Fibroblast of skin of right biceps (primary cell): ENCODE data around the gene MTG2.

ENCODE experiments used
- DNase-seq: peaks from one replicate; pipeline ENCODE4 v3.0.0-alpha.2; 2013

Gene MTG2, protein sequence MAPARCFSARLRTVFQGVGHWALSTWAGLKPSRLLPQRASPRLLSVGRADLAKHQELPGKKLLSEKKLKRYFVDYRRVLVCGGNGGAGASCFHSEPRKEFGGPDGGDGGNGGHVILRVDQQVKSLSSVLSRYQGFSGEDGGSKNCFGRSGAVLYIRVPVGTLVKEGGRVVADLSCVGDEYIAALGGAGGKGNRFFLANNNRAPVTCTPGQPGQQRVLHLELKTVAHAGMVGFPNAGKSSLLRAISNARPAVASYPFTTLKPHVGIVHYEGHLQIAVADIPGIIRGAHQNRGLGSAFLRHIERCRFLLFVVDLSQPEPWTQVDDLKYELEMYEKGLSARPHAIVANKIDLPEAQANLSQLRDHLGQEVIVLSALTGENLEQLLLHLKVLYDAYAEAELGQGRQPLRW

GRCh38 chr20:62182469-62183425 lies at the start of gene MTG2:
Gene MTG2, plus strand, starts transcription at chr20:62183028. Its CDS starts 10,393 bp downstream, at chr20:62193421.
- peak; percentile 94 for DNase-seq

- DNase-seq, result no peak
These were observed 49.6 kb upstream of the MTG2 start for GRCh38 chr20:62133051-62133845.

DNA sequence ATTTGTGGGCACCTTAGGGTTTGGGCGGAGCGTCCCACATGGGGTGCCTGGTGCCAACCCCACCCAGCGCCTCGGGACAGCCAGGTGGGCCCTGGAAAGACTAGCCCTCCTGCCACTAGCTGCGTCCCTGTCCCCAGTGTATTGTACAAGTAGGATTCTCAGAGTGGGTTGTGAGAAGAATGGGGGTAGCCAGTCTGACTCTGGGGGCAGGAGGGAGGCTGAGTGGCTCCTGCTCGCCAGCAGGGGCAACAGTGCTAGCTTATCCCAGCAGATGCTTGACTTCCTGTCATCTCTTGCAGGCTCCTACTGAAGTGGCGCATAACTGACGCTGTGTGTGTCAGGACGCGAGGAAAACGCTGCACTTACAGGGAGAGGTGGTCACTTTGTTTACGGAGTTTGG lies 49.0 kb upstream of the MTG2 start:
- no peak for DNase-seq

DNA sequence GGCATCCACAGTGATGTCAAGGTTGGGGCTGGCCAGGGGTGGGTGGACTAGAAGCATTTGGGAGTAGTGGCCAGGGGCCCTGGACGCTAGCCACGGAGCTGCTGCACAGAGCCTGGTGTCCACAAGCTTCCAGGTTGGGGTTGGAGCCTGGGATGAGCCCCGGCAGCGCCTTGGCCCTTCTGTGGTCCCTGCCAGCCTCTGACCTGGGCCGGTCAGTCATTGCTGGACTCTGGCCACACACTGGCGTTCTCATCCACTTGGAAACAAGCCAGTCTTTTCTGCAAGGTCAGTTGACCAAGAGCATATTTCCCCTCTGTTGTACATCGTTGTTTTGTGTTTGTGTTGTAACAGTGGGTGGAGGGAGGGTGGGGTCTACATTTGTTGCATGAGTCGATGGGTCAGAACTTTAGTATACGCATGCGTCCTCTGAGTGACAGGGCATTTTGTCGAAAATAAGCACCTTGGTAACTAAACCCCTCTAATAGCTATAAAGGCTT lies 48.0 kb upstream of the MTG2 start:
- no peak for DNase-seq

DNA sequence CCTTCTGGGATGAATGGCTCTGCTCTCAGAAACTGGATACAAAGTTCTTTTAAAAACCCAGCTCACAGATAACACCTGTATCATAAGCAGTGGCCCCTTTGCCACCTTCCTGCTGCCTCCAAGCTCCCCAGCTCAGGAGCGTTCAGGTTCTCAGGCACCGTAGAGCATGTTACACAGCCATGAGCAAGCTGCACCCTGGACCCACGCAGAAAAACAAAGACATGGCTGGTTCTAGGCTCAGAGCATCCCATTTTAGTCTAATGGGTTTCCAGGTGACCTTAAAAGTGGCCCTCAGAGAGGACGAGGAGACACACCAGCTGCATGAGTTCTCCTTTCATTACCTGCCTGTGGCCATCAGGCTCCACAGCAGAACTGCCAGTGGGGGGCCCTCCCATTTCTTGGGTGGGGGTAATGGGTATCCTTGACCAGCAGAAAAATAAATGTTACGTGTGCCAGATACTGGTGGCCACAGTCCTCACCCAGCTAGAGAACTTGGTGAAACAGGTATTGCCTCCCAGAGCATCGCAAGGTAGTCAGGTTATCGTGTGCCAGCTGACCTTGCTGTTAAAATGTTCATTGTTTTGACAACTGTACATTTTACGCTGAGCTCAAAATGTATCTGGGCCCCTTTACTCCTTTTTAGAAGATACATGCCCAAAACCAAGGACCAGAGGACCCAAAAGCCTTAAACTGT lies 47.1 kb upstream of the MTG2 start:
- DNase-seq, result no peak

DNA sequence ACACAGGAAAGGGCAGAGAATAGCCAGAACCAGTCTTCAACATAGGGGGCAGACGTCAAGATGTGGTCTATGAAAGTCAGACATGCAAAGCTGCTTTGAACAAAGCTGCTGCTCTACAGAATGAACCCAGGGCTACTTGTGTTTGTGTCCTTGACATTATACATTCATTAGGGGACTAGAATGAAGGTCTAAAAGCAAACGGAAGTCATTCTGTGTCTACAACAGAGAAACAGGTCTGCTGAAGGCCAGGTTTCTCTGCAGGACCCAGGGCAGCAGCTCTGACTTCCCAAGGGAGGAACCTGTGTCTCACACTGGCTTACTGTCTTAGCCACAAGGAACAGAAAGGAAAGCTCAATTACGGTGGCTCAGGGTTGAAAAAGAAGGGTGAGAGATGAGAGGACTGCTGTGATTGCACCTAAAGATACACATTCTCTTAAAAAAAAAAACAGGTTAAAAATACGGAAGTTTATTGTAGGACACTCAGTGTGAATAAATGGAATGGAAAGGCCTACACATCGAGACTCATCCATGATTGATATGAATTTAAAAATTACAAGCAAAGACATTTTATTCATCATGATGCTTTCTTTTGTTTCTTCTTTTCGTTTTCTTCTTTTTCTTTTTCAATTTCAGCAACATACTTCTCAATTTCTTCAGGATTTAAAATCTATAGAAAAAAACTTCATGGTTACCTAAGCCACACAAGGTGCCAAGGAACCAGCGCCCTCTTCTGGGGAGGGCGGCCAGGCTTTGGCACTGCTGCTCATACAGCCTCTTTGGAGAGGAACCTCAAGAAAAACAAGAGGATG lies 46.3 kb upstream of the MTG2 start:
- DNase-seq, result peak; percentile 55

- no peak for DNase-seq
These were observed 45.8 kb upstream of the MTG2 start for GRCh38 chr20:62137092-62137384.

DNA sequence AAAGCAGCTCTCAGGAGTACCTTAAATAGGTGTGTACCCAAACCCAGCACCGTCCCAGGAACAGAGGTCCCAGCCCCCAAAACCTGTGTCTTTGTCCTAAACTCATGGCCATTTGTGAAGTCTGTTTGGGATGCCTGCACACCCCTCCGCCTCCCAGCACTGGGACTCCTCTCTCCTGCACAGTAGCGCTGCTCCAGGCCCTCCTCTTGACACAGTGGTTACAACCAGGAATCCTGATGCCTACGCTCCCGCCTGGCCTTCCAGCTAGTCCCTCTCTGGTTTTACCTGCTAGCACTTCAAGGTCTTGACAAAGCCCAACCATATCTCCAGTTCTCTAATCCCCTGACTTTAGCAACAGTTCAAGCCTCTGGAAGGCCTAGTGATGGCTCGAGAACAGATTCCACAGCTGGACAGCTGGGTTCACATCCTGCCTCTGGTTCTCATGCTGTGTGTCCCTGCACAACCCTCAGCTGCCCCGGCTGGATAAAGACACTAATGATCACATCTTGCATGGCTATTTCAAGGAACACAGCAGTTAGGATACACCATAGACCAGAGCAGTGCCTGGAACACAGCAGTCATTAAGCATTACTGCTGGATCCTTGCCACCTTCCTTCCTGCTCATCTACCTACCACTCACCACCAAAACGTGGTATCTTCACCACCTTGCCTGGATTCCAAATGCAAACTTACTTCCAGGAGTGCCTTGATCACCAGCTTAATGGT lies 45.2 kb upstream of the MTG2 start:
- no peak for DNase-seq

GRCh38 chr20:62138204-62138543 lies 44.7 kb upstream of the MTG2 start:
- no peak for DNase-seq

DNA sequence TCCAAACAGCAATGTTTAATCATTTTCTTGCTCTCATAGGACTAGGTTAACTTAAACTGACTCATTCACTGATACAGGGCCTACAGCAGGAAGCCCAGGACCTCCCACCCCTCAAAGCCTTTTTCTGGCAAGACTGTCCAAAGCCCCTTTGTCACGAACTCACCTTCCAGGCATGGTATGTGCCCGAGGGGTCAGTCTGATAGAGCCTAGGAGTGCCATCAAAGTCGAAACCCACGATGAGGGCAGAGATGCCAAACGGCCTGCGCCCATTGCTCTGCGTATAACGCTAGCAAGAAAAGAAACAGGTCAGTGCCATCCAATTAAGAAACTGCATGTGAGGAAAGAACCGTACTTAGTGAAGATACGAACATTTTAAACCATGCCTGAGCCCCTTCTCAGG lies 43.9 kb upstream of the MTG2 start:
- no peak for DNase-seq

GRCh38 chr20:62139636-62140035 lies 43.2 kb upstream of the MTG2 start:
- no peak for DNase-seq

- no peak for DNase-seq
These were observed 41.8 kb upstream of the MTG2 start for GRCh38 chr20:62141043-62141396.

- DNase-seq, result peak; percentile 32
These were observed 41.2 kb upstream of the MTG2 start for GRCh38 chr20:62141397-62142251.

GRCh38 chr20:62142252-62143080 lies 40.4 kb upstream of the MTG2 start:
- no peak for DNase-seq

DNA sequence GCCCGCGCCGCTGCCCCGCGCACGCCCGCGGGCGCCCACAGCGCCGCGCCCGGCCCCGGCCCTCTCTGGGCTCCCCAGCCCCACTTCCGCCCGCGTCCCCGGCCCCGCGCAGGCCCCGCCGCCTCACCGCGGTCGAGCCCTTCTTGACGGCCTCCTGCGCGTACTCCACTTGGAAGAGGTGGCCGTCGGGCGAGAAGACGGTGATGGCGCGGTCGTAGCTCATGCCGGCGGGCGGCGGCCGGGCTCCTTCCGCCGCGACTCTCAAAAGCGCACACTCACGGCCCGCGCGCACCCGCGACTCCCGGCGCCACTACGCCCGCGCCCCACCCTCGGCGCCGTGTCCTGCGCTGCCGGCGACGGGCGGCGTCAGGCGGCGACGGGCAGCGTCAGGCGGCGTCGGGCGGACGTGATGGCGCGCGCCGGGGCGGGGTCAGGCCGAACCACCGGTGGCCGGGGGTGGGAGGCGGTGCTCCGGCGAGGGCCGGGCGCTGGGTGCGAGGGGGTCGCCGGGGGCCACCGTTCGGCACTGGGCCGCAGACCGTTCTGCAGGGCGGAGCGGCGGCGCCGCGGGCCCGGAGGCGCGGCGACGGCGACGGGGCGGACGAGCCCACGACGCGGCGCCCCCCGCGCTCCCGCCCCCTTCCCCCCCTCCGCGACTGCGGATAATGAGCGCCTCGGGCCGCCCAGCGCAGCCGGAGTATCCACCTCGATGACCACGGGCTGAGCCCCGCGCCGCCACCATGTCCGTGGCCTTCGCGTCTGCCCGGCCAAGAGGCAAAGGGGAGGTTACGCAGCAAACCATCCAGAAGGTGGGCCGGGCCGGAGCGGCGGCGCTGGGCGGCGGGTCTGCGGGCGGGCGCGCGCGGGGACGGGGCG lies 39.5 kb upstream of the MTG2 start, which contains the start of the genes PSMA7 and SS18L1:
Gene PSMA7, minus strand, starts transcription at position 314 of the 876 bp plus-strand sequence. Its CDS starts 91 bp downstream, at position 223.
Gene SS18L1, plus strand, starts transcription at position 689 of the 876 bp plus-strand sequence. Its CDS starts 52 bp downstream, at position 741.
- DNase-seq, result peak; percentile 91

- DNase-seq, result peak; percentile 63
These were observed 38.6 kb upstream of the MTG2 start for GRCh38 chr20:62143957-62144825.

DNA sequence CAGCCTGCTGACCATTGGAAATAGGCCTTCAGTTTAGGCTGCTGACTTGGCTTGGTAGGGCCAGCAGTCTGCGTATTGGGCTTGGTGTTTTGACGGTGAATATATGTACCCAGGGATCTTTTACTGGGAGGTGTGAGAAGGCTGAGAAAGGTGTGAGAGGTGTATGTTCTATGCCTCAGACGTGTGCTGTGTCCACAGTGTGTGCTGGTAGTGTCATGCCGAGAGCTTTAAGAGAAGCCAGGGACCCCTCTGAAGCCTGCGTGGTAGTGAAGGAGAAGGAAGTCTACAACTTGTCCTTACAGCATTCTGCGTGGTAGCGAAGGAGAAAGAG lies 37.2 kb upstream of the MTG2 start:
- DNase-seq, result no peak
